NCI-H460 (cell line): ENCODE data around the gene PCDHGA12. TPM values are rescaled to one million over a fixed set of nuclear protein-coding genes. Genes with fewer than 3 reads are reported as not detected.
A peak's percentile ranks its signal among the peaks of the same experiment; 100 is the strongest.
"Not testable (repeated sequence)": the region's sequence is repeated elsewhere in the genome, so short reads cannot be mapped to it uniquely, and the experiment has no call there.

Source experiments
- DNase-seq: peaks from one replicate; pipeline ENCODE4 v3.0.0-alpha.2; 2016; ENCODE audit warnings: low read depth; ENCODE audit errors: extremely low read depth
- total RNA-seq: library from RNA; depleted of rRNA; stranded (reverse); fragments of >200 nt; shearing (Covaris generic); gene quantifications from 2 replicates; pipeline ENCODE4 v1.2.3, GENCODE V29; 2014

PCDHGA12 gene
- total RNA-seq, 1 experiment from 2014 or later: 0.42 TPM

GRCh38 chr5:141407790-141408505 lies 22.4 kb upstream of the PCDHGA12 start, which contains the start of gene PCDHGB6:
Gene PCDHGB6 (plus strand): TSS chr5:141408021. CDS start chr5:141408203, 182 bp downstream.
- DNase-seq: not testable (repeated sequence)

- DNase-seq: no peak
Observed at GRCh38 chr5:141409598-141410306, 20.6 kb upstream of the PCDHGA12 start.

GRCh38 chr5:141411575-141411974 lies 18.7 kb upstream of the PCDHGA12 start:
- no peak for DNase-seq

- peak; percentile 82 for DNase-seq
Observed at GRCh38 chr5:141412854-141413539, 17.3 kb upstream of the PCDHGA12 start, which contains the start of gene PCDHGA10. Gene PCDHGA10 (plus strand): TSS chr5:141412987. CDS start chr5:141413176, 189 bp downstream.

GRCh38 chr5:141413540-141414069 lies 16.7 kb upstream of the PCDHGA12 start:
- DNase-seq: no peak

- not testable (repeated sequence) for DNase-seq
Observed at GRCh38 chr5:141414548-141415274, 15.6 kb upstream of the PCDHGA12 start.

GRCh38 chr5:141415275-141415618 lies 15.1 kb upstream of the PCDHGA12 start:
- not testable (repeated sequence) for DNase-seq

GRCh38 chr5:141417494-141418172 lies 12.7 kb upstream of the PCDHGA12 start, which contains the start of gene PCDHGB7:
Gene PCDHGB7 (plus strand): TSS chr5:141417677. CDS start chr5:141417860, 183 bp downstream.
- DNase-seq: not testable (repeated sequence)

GRCh38 chr5:141419074-141419880 lies 11.0 kb upstream of the PCDHGA12 start:
- DNase-seq: no peak

GRCh38 chr5:141420855-141421488 lies 9.3 kb upstream of the PCDHGA12 start, which contains the start of gene PCDHGA11:
Gene PCDHGA11 (plus strand): TSS chr5:141421051. CDS start chr5:141421228, 177 bp downstream.
- DNase-seq: no peak

GRCh38 chr5:141421489-141421855 lies 8.8 kb upstream of the PCDHGA12 start:
- DNase-seq: no peak

GRCh38 chr5:141422742-141423291 lies 7.5 kb upstream of the PCDHGA12 start:
- DNase-seq: no peak

- no peak for DNase-seq
Observed at GRCh38 chr5:141427783-141428426, 2.4 kb upstream of the PCDHGA12 start.

- DNase-seq: no peak
Observed at GRCh38 chr5:141431286-141431685, 979 bp downstream of the PCDHGA12 start.

GRCh38 chr5:141432308-141432707 lies 2.0 kb downstream of the PCDHGA12 start:
- DNase-seq: not testable (repeated sequence)

- not testable (repeated sequence) for DNase-seq
Observed at GRCh38 chr5:141432726-141433125, 2.4 kb downstream of the PCDHGA12 start.

- no peak for DNase-seq
Observed at GRCh38 chr5:141434006-141434405, 3.7 kb downstream of the PCDHGA12 start.
